WTC11 (cell line): ENCODE measurements around the gene POLR2L. TPM values are rescaled to one million over a fixed set of nuclear protein-coding genes. Genes with fewer than 3 reads are reported as not detected.
A peak's percentile ranks its signal among the peaks of the same experiment; 100 is the strongest.

Experiments
- ATF1 ChIP-seq: sonication (generic); formaldehyde crosslinking; IDR thresholded peaks from 2 replicates; pipeline ENCODE4 v1.8.1; 2023; ENCODE audit warnings: mild to moderate bottlenecking, moderate library complexity, missing genetic modification reagents
- FOXJ3 ChIP-seq: sonication (generic); formaldehyde crosslinking; IDR thresholded peaks from 2 replicates; pipeline ENCODE4 v1.9.0; 2021; ENCODE audit warnings: missing genetic modification reagents, mild to moderate bottlenecking, borderline replicate concordance
- GABPB1 ChIP-seq: sonication (generic); formaldehyde crosslinking; IDR thresholded peaks from 2 replicates; pipeline ENCODE4 v1.8.1; 2023; ENCODE audit warnings: mild to moderate bottlenecking, missing genetic modification reagents
- GTF2I ChIP-seq: fragments of 250-450 bp; sonication (Bioruptor Pico); conservative IDR thresholded peaks from 2 replicates; pipeline ENCODE4 v1.4.0; 2021; ENCODE audit warnings: mild to moderate bottlenecking
- NR3C1 ChIP-seq: sonication (generic); formaldehyde crosslinking; conservative IDR thresholded peaks from 2 replicates; pipeline ENCODE4 v1.8.1; 2023; ENCODE audit warnings: low read depth, mild to moderate bottlenecking, missing genetic modification reagents
- OVOL2 ChIP-seq: fragments of 250-450 bp; sonication (Bioruptor Pico); IDR thresholded peaks from 2 replicates; pipeline ENCODE4 v1.9.0; 2021; ENCODE audit warnings: mild to moderate bottlenecking, borderline replicate concordance
- RELA ChIP-seq: sonication (generic); formaldehyde crosslinking; IDR thresholded peaks from 2 replicates; pipeline ENCODE4 v1.8.1; 2022; ENCODE audit warnings: missing genetic modification reagents, mild to moderate bottlenecking, borderline replicate concordance
- RORB ChIP-seq: fragments of 250-450 bp; sonication (Bioruptor Pico); IDR thresholded peaks from 2 replicates; pipeline ENCODE4 v1.9.0; 2021; ENCODE audit warnings: mild to moderate bottlenecking
- SOX15 ChIP-seq: fragments of 250-450 bp; sonication (Bioruptor Pico); IDR thresholded peaks from 2 replicates; pipeline ENCODE4 v1.9.0; 2021; ENCODE audit warnings: mild to moderate bottlenecking
- ZNF138 ChIP-seq: sonication (generic); formaldehyde crosslinking; conservative IDR thresholded peaks from 2 replicates; pipeline ENCODE4 v1.8.1; 2022; ENCODE audit warnings: mild to moderate bottlenecking, moderate library complexity, missing genetic modification reagents
- ZNF232 ChIP-seq: sonication (generic); formaldehyde crosslinking; IDR thresholded peaks from 2 replicates; pipeline ENCODE4 v1.8.0; 2022; ENCODE audit warnings: mild to moderate bottlenecking, missing genetic modification reagents
- total RNA-seq: library from RNA; stranded (reverse); gene quantifications from 3 replicates; pipeline ENCODE4 v1.2.3, GENCODE V29; 2021
- TF ChIP-seq, protein P1 (sequence below): sonication (generic); formaldehyde crosslinking; IDR thresholded peaks from 2 replicates; pipeline ENCODE4 v1.8.0; 2022; ENCODE audit warnings: mild to moderate bottlenecking, missing genetic modification reagents
- TF ChIP-seq, protein P2 (sequence below): sonication (generic); formaldehyde crosslinking; conservative IDR thresholded peaks from 2 replicates; pipeline ENCODE4 v1.8.1; 2023; ENCODE audit warnings: mild to moderate bottlenecking, low read depth, missing genetic modification reagents, moderate library complexity
- TF ChIP-seq, protein P3 (sequence below): sonication (generic); formaldehyde crosslinking; IDR thresholded peaks from 2 replicates; pipeline ENCODE4 v1.8.1; 2023; ENCODE audit warnings: mild to moderate bottlenecking, missing genetic modification reagents, moderate library complexity
- TF ChIP-seq, protein P4 (sequence below): fragments of 250-450 bp; sonication (Bioruptor Pico); IDR thresholded peaks from 2 replicates; pipeline ENCODE4 v1.9.0; 2021; ENCODE audit warnings: mild to moderate bottlenecking, borderline replicate concordance
- TF ChIP-seq, protein P5 (sequence below): fragments of 250-450 bp; sonication (Bioruptor Pico); conservative IDR thresholded peaks from 2 replicates; pipeline ENCODE4 v1.9.0; 2021; ENCODE audit warnings: mild to moderate bottlenecking
- TF ChIP-seq, protein P6 (sequence below): sonication (generic); formaldehyde crosslinking; conservative IDR thresholded peaks from 2 replicates; pipeline ENCODE4 v1.8.1; 2022; ENCODE audit warnings: mild to moderate bottlenecking, missing genetic modification reagents
- TF ChIP-seq, protein P7 (sequence below): fragments of 250-450 bp; sonication (Bioruptor Pico); IDR thresholded peaks from 2 replicates; pipeline ENCODE4 v1.8.0; 2021; ENCODE audit warnings: mild to moderate bottlenecking
- TF ChIP-seq, protein P8 (sequence below): sonication (generic); formaldehyde crosslinking; IDR thresholded peaks from 2 replicates; pipeline ENCODE4 v1.8.1; 2023; ENCODE audit warnings: mild to moderate bottlenecking, missing genetic modification reagents
- TF ChIP-seq, protein P9 (sequence below): fragments of 200-600 bp; IDR thresholded peaks from 2 replicates; pipeline ENCODE4 v1.8.0; 2022; ENCODE audit warnings: antibody characterized with exemption

POLR2L gene
- total RNA-seq, 1 experiment from 2014 or later, result 152 TPM

DNA sequence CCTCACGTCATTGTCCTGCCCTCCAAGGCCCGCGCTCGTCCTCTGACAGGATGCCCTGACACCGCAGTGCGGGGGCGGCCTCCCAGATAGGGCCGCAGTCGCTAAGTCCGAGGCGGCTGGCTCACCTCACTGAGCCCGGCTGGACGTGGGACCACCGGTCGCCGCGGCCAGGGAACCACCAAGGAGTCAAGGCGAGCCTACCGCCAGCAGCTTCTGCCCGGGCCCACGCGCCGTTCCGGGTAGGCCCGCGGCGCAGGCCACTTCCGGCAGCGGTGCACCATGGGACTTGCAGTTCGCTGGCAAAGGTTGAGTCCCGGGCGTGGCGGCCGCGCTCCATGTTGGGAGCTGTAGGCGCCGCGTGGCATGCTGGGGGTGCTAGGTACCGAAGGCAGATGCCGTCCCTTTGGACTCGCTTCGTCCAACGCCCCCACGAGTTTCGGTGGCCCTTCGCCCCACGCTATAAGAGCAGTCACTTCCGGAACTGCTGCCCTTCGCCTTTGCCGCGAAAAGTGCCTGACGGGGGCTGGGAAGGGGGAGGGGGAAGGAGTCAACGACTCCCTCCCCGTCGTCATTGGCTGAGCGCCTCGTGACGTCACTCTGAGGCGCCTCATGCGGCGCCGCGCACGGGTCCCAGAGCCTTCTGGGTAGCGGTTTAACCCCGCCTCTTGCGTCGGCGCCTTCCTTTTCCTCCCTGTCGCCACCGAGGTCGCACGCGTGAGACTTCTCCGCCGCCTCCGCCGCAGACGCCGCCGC lies 32.9 kb downstream of the POLR2L start, which contains the start of gene RPLP2 (continued):
- TF ChIP-seq, protein P1, sequence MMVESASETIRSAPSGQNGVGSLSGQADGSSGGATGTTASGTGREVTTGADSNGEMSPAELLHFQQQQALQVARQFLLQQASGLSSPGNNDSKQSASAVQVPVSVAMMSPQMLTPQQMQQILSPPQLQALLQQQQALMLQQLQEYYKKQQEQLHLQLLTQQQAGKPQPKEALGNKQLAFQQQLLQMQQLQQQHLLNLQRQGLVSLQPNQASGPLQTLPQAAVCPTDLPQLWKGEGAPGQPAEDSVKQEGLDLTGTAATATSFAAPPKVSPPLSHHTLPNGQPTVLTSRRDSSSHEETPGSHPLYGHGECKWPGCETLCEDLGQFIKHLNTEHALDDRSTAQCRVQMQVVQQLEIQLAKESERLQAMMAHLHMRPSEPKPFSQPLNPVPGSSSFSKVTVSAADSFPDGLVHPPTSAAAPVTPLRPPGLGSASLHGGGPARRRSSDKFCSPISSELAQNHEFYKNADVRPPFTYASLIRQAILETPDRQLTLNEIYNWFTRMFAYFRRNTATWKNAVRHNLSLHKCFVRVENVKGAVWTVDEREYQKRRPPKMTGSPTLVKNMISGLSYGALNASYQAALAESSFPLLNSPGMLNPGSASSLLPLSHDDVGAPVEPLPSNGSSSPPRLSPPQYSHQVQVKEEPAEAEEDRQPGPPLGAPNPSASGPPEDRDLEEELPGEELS (CRISPR knock-in tag), result peak; percentile 51; the same call in 1 of the 2 replicates
- TF ChIP-seq ZNF138 (CRISPR knock-in tag) (no peak), ZNF232 (CRISPR knock-in tag) (peak; percentile 17; the same call in 1 of the 2 replicates), OVOL2 (no peak), GABPB1 (CRISPR knock-in tag) (peak; percentile 90), FOXJ3 (CRISPR knock-in tag) (no peak), ATF1 (no peak; the same call in 1 of the 2 replicates), RORB (CRISPR knock-in tag) (no peak), NR3C1 (CRISPR knock-in tag) (no peak), SOX15 (CRISPR knock-in tag) (no peak), RELA (CRISPR knock-in tag) (no peak; the same call in 1 of the 2 replicates), GTF2I (no peak)
- TF ChIP-seq, protein P2, sequence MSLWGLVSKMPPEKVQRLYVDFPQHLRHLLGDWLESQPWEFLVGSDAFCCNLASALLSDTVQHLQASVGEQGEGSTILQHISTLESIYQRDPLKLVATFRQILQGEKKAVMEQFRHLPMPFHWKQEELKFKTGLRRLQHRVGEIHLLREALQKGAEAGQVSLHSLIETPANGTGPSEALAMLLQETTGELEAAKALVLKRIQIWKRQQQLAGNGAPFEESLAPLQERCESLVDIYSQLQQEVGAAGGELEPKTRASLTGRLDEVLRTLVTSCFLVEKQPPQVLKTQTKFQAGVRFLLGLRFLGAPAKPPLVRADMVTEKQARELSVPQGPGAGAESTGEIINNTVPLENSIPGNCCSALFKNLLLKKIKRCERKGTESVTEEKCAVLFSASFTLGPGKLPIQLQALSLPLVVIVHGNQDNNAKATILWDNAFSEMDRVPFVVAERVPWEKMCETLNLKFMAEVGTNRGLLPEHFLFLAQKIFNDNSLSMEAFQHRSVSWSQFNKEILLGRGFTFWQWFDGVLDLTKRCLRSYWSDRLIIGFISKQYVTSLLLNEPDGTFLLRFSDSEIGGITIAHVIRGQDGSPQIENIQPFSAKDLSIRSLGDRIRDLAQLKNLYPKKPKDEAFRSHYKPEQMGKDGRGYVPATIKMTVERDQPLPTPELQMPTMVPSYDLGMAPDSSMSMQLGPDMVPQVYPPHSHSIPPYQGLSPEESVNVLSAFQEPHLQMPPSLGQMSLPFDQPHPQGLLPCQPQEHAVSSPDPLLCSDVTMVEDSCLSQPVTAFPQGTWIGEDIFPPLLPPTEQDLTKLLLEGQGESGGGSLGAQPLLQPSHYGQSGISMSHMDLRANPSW (CRISPR knock-in tag), result no peak
- TF ChIP-seq, protein P3, sequence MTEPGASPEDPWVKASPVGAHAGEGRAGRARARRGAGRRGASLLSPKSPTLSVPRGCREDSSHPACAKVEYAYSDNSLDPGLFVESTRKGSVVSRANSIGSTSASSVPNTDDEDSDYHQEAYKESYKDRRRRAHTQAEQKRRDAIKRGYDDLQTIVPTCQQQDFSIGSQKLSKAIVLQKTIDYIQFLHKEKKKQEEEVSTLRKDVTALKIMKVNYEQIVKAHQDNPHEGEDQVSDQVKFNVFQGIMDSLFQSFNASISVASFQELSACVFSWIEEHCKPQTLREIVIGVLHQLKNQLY (CRISPR knock-in tag), result no peak
- TF ChIP-seq, protein P4, sequence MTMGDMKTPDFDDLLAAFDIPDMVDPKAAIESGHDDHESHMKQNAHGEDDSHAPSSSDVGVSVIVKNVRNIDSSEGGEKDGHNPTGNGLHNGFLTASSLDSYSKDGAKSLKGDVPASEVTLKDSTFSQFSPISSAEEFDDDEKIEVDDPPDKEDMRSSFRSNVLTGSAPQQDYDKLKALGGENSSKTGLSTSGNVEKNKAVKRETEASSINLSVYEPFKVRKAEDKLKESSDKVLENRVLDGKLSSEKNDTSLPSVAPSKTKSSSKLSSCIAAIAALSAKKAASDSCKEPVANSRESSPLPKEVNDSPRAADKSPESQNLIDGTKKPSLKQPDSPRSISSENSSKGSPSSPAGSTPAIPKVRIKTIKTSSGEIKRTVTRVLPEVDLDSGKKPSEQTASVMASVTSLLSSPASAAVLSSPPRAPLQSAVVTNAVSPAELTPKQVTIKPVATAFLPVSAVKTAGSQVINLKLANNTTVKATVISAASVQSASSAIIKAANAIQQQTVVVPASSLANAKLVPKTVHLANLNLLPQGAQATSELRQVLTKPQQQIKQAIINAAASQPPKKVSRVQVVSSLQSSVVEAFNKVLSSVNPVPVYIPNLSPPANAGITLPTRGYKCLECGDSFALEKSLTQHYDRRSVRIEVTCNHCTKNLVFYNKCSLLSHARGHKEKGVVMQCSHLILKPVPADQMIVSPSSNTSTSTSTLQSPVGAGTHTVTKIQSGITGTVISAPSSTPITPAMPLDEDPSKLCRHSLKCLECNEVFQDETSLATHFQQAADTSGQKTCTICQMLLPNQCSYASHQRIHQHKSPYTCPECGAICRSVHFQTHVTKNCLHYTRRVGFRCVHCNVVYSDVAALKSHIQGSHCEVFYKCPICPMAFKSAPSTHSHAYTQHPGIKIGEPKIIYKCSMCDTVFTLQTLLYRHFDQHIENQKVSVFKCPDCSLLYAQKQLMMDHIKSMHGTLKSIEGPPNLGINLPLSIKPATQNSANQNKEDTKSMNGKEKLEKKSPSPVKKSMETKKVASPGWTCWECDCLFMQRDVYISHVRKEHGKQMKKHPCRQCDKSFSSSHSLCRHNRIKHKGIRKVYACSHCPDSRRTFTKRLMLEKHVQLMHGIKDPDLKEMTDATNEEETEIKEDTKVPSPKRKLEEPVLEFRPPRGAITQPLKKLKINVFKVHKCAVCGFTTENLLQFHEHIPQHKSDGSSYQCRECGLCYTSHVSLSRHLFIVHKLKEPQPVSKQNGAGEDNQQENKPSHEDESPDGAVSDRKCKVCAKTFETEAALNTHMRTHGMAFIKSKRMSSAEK (CRISPR knock-in tag), result no peak
- TF ChIP-seq, protein P5, sequence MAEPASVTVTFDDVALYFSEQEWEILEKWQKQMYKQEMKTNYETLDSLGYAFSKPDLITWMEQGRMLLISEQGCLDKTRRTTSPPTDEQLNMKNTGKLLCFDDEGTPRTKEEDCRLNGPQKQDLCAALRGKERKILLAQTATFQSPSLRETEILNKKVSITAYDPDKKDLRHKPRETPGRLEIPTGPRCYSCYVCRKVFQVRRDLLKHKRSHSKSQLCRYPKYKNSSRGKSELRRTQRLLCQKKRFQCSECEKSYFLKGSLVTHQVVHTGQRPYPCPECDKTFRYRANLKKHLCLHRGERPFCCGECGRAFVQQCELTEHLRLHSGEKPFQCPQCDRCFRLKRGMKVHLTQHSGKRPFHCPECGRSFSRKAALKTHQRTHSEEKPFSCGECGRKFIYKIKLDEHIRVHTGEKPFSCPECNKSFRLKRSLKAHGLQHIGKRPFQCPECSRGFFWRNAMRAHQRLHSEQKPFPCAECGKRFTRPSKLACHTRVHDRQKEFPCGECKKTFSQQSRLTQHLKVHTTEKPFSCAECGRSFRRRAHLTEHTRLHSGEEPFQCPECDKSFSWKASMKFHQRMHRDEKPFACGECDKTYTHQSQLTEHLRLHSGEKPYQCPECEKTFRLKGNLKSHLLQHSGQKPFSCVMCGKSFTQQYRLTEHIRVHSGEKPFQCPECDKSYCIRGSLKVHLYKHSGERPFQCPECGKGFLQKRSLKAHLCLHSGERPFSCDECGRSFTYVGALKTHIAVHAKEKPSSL (CRISPR knock-in tag), result no peak
- TF ChIP-seq, protein P6, sequence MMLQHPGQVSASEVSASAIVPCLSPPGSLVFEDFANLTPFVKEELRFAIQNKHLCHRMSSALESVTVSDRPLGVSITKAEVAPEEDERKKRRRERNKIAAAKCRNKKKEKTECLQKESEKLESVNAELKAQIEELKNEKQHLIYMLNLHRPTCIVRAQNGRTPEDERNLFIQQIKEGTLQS, result no peak
- TF ChIP-seq, protein P7, sequence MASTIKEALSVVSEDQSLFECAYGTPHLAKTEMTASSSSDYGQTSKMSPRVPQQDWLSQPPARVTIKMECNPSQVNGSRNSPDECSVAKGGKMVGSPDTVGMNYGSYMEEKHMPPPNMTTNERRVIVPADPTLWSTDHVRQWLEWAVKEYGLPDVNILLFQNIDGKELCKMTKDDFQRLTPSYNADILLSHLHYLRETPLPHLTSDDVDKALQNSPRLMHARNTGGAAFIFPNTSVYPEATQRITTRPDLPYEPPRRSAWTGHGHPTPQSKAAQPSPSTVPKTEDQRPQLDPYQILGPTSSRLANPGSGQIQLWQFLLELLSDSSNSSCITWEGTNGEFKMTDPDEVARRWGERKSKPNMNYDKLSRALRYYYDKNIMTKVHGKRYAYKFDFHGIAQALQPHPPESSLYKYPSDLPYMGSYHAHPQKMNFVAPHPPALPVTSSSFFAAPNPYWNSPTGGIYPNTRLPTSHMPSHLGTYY (CRISPR knock-in tag), result no peak
- TF ChIP-seq, protein P8, sequence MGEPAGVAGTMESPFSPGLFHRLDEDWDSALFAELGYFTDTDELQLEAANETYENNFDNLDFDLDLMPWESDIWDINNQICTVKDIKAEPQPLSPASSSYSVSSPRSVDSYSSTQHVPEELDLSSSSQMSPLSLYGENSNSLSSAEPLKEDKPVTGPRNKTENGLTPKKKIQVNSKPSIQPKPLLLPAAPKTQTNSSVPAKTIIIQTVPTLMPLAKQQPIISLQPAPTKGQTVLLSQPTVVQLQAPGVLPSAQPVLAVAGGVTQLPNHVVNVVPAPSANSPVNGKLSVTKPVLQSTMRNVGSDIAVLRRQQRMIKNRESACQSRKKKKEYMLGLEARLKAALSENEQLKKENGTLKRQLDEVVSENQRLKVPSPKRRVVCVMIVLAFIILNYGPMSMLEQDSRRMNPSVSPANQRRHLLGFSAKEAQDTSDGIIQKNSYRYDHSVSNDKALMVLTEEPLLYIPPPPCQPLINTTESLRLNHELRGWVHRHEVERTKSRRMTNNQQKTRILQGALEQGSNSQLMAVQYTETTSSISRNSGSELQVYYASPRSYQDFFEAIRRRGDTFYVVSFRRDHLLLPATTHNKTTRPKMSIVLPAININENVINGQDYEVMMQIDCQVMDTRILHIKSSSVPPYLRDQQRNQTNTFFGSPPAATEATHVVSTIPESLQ (CRISPR knock-in tag), result no peak
- TF ChIP-seq, protein P9, sequence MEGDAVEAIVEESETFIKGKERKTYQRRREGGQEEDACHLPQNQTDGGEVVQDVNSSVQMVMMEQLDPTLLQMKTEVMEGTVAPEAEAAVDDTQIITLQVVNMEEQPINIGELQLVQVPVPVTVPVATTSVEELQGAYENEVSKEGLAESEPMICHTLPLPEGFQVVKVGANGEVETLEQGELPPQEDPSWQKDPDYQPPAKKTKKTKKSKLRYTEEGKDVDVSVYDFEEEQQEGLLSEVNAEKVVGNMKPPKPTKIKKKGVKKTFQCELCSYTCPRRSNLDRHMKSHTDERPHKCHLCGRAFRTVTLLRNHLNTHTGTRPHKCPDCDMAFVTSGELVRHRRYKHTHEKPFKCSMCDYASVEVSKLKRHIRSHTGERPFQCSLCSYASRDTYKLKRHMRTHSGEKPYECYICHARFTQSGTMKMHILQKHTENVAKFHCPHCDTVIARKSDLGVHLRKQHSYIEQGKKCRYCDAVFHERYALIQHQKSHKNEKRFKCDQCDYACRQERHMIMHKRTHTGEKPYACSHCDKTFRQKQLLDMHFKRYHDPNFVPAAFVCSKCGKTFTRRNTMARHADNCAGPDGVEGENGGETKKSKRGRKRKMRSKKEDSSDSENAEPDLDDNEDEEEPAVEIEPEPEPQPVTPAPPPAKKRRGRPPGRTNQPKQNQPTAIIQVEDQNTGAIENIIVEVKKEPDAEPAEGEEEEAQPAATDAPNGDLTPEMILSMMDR, result no peak
